ENCODE data around the gene KCP. TPM values are rescaled to one million over a fixed set of nuclear protein-coding genes. Genes with fewer than 3 reads are reported as not detected.

Gene KCP
- total and polyA plus RNA-seq, 10 of the 15 experiments (the other 5 are each of a cell fraction or from before 2014, with no cell fraction given): 0.05 to 7.8 (median 2.5) TPM

DNA sequence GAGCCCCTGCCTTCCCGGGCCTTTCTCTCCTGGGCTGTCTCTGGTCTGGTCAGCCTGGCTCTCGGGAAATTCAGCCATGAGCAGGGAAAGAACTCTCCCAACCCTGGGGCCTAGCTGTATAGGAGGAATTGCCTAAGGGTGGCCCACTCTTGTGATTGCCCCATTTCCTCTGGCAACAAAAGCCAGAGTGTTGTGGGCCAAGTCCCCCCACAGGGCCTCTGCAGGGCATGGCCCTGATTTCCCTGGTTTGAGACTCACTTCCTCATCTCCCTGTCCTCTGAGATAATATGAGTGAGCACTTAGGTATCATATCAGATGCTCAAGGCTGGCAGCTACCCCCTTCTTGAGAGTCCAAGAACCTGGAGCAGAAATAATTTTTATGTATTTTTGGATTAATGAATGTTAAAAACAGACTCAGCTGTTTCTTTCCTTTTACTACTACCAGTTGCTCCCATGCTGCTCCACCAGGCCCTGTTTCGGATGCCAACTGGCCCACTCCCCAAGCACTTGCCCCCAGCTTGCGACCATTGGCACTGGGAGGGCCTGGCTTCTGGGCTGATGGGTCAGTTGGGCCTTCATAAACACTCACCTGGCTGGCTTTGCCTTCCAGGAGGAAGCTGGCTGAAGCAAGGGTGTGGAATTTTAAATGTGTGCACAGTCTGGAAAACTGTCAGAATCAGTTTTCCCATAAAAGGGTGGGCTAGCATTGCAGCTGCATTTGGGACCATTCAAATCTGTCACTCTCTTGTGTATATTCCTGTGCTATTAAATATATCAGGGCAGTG lies 38.7 kb upstream of the KCP start:
- DNase-seq (ENCODE audit: low read depth, low spot score) (no peak), FAIRE-seq (no peak), ATAC-seq (peak; percentile 23)
- Histone ChIP-seq H3K4me2 (ENCODE audit: control insufficient read depth, insufficient read depth) (no peak overlapping the region), H4K20me1 (ENCODE audit: control insufficient read depth, insufficient read depth) (no peaks in the 10 kb centered on the region), H2AFZ (ENCODE audit: control insufficient read depth, low read depth, low read length) (no peak overlapping the region), H3K79me2 (ENCODE audit: control insufficient read depth, insufficient read depth, low read length) (peaks cover 7% of the 10 kb centered on the region), H3K9me3 (replicated peaks; ENCODE audit: control insufficient read depth, insufficient read depth, low read length) (no peaks in the 10 kb centered on the region), H3K4me3 (no peak overlapping the region), H3K4me1 (ENCODE audit: control insufficient read depth, insufficient read depth, low read length) (peaks cover 4% of the 10 kb centered on the region; the same call in 1 of the 2 replicates), H3K36me3 (ENCODE audit: control insufficient read depth in 2 of 2, insufficient read depth in 2 of 2, low read length in 1 of 2) (peaks cover 46 to 58% of the 10 kb centered on the region in 2 experiments), H3K9ac (ENCODE audit: control insufficient read depth, insufficient read depth, low read length) (no peak overlapping the region), H3K27me3 (replicated peaks in 1 of 2; ENCODE audit: control insufficient read depth in 2 of 2, insufficient read depth in 2 of 2, low read length in 1 of 2) (no peaks in the 10 kb centered on the region), H3K27ac (ENCODE audit: control insufficient read depth, insufficient read depth) (no peak overlapping the region)
- SMC1A ChIA-PET (ENCODE audit: uncharacterized antibody, unreplicated experiment): interaction anchor here (1.3 kb wide), 1 partner anchor 8 kb away, joined by 4 read pairs; no protein-coding TSS in a partner anchor
- in situ Hi-C loops (cut with MboI): no loop called here
- TF ChIP-seq POLR2AphosphoS2 (IDR thresholded peaks at IDR 0.05; ENCODE audit: low read depth, low read length): 0 out of 2 replicates have a peak, but pooled peaks have one; percentile 16
- TF ChIP-seq, protein P1, sequence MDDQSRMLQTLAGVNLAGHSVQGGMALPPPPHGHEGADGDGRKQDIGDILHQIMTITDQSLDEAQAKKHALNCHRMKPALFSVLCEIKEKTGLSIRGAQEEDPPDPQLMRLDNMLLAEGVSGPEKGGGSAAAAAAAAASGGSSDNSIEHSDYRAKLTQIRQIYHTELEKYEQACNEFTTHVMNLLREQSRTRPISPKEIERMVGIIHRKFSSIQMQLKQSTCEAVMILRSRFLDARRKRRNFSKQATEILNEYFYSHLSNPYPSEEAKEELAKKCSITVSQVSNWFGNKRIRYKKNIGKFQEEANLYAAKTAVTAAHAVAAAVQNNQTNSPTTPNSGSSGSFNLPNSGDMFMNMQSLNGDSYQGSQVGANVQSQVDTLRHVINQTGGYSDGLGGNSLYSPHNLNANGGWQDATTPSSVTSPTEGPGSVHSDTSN (IDR thresholded peaks at IDR 0.05; ENCODE audit: insufficient replicate concordance, low read depth, low read length): no peak
- TF ChIP-seq, protein P2, sequence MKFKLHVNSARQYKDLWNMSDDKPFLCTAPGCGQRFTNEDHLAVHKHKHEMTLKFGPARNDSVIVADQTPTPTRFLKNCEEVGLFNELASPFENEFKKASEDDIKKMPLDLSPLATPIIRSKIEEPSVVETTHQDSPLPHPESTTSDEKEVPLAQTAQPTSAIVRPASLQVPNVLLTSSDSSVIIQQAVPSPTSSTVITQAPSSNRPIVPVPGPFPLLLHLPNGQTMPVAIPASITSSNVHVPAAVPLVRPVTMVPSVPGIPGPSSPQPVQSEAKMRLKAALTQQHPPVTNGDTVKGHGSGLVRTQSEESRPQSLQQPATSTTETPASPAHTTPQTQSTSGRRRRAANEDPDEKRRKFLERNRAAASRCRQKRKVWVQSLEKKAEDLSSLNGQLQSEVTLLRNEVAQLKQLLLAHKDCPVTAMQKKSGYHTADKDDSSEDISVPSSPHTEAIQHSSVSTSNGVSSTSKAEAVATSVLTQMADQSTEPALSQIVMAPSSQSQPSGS (IDR thresholded peaks at IDR 0.05; ENCODE audit: low read length): 0 out of 2 replicates have a peak, but pooled peaks have one; percentile 7
- TF ChIP-seq SPI1 (IDR thresholded peaks at IDR 0.05; ENCODE audit: borderline replicate concordance, insufficient read depth, low read depth, low read length): peak; percentile 33; the same call in 1 of the 2 replicates
- peak; percentile 8 for TF ChIP-seq BCL3 (IDR thresholded peaks at IDR 0.05; ENCODE audit: borderline replicate concordance, insufficient read depth, low read depth, low read length, poor library complexity, severe bottlenecking)
- TF ChIP-seq MEF2B (IDR thresholded peaks at IDR 0.05; ENCODE audit: partially characterized antibody, poor library complexity, severe bottlenecking): no peak
- TF ChIP-seq POLR2AphosphoS5 (IDR thresholded peaks at IDR 0.05; ENCODE audit: low read length): peak; percentile 22; the same call in 1 of the 2 replicates
- RAD21 ChIA-PET (ENCODE audit: unreplicated experiment): interaction anchor here (0.9 to 2.6 kb wide), 2 partner anchors 9 to 25 kb away, joined by 4 to 9 read pairs; no protein-coding TSS in a partner anchor
- TSS peak; percentile 38 for BruUV-seq (replicated peaks)
- intact Hi-C loops (cut with micrococcal nuclease; ENCODE audit: unreplicated experiment): no loop called here
- POLR2A ChIA-PET: interaction anchor here (0.6 to 1.8 kb wide), 4 partner anchors 9 to 173 kb away, joined by 3 to 6 read pairs (median 3); no protein-coding TSS in a partner anchor
- WGBS (ENCODE audit: insufficient coverage, insufficient replicate concordance, low lambda C conversion rate, missing lambda C conversion rate): 94% methylated on average over 4 of the region's 4 CpGs
- CTCF ChIA-PET: interaction anchor here (1.3 to 2.1 kb wide), 3 partner anchors 9 to 45 kb away, joined by 3 to 5 read pairs (median 3); no protein-coding TSS in a partner anchor

Data from GM12878 (cell line).